ENCODE results near the gene EPC2. TPM values are rescaled to one million over a fixed set of nuclear protein-coding genes. Genes with fewer than 3 reads are reported as not detected.

EPC2 gene
- total and polyA plus RNA-seq, 10 of the 15 experiments (the other 5 are each of a cell fraction or from before 2014, with no cell fraction given): 2.0 to 16.5 (median 10.8) TPM

Small RNA genes lying within 50 kb of the gene (small RNA-seq; reads per million reads assigned to genes)
- gene RNU2-9P (not detected), gene RPS29P8 (not detected)

Other genes starting within 250 kb of the EPC2 start
- 0.16 and 0.23 TPM in 2 replicates for gene KIF5C, start 230.5 kb downstream of the EPC2 start, total RNA-seq (2014; rRNA removed)
- 0.23 and 0.27 TPM in 2 replicates for gene KIF5C, start 230.5 kb downstream of the EPC2 start, total RNA-seq (2014; rRNA removed; fragmentation: Illumina TruSeq; extraction: Trizol)
- 0.37 and 0.49 TPM in 2 replicates for gene KIF5C, start 230.5 kb downstream of the EPC2 start, total RNA-seq (2021)
- 0.23 and 0.45 TPM in 2 replicates for gene KIF5C, start 230.5 kb downstream of the EPC2 start, polyA plus RNA-seq (2011; rRNA removed)
- 0.31 and 0.48 TPM in 2 replicates for gene KIF5C, start 230.5 kb downstream of the EPC2 start, polyA plus RNA-seq (2014; fragmentation: Illumina TruSeq; extraction: Trizol)
- gene KIF5C, start 230.5 kb downstream of the EPC2 start, polyA plus RNA-seq (2014; fragmentation: Nextera tagmentation; extraction: Ambion mirVana): under 1 TPM; 0.08 to 0.15 TPM
- gene KIF5C, start 230.5 kb downstream of the EPC2 start, polyA plus RNA-seq (2014; rRNA removed): 0.20 and 0.22 TPM in 2 replicates
- under 1 TPM; 0.25 to 0.36 TPM for gene KIF5C, start 230.5 kb downstream of the EPC2 start, polyA plus RNA-seq (2016; fragmentation: Nextera tagmentation; extraction: Ambion mirVana)